Activated CD8-positive, alpha-beta memory T cell treated with anti-CD3 and anti-CD28 coated beads, Interleukin-2, amount 50 U/mL, for 24 hours (primary cell): ENCODE data around the gene ERN1.

ENCODE experiments used
- DNase-seq: peaks from one replicate; pipeline ENCODE4 v3.0.0-alpha.2; 2020; ENCODE audit errors: extremely low read depth

The ERN1 gene

GRCh38 chr17:64059756-64060155 lies 70.2 kb downstream of the ERN1 start:
- no peak for DNase-seq

- no peak for DNase-seq
Measured at GRCh38 chr17:64058621-64059020, 71.3 kb downstream of the ERN1 start.

GRCh38 chr17:64057701-64058263 lies 72.2 kb downstream of the ERN1 start:
- DNase-seq: no peak

DNA sequence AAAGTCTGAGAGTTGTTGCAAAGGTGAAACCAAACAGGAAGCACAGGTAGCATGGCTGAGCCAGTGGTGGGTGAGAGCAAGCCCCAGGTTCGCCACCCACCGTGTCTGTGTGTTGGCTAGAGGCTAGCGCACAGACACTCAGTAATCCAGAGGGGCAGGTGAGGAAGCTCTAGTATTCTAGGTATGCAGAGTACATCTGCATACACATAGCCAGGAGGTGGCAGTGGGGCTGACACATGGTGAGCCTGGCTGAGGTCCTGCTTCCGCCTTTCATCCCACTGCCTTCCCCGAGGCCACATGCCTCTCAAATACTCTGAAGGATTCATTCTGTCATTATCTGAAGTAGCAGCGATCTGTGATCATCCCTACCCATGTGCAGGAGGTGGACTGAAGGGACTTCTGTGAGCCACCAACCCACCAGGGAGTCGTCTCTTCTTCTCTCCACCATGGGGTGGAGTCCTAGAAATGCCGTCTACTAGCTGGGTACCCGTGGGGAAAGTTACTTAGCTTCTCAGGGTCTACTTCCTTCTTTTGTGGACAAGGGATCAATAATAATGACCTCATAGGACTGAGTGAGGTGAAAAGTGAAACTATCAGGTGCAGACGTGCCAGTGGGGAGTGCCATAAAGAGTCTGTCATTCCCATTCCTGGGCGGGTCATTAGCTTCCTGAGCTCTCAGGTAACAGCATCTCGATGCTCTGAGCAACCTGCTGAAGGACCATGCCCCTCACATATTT lies 73.5 kb downstream of the ERN1 start:
- DNase-seq: no peak

- no peak for DNase-seq
Measured at GRCh38 chr17:64055183-64056142, 74.5 kb downstream of the ERN1 start.

- DNase-seq: no peak
Measured at GRCh38 chr17:64054304-64054703, 75.6 kb downstream of the ERN1 start.

GRCh38 chr17:64053101-64053500 lies 76.8 kb downstream of the ERN1 start:
- DNase-seq: no peak

DNA sequence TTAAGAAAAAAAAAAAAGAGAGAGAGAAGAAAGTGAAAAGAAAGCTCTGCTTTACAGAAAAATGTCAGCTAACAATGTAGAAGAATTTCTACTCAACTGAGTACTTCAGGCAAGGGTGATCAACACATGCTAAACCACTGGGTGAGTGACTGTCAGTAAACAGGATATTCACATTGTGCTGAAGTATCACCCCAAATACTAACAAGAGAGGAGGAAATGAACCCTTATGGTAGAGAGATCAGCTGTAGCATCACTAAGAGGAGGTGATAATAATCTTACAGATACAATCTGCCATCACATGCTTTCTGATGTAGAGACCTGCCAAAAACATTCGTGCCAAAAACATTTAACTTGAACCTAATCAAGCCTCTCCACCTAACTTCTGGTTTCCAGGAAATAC lies 78.8 kb downstream of the ERN1 start:
- DNase-seq: no peak

DNA sequence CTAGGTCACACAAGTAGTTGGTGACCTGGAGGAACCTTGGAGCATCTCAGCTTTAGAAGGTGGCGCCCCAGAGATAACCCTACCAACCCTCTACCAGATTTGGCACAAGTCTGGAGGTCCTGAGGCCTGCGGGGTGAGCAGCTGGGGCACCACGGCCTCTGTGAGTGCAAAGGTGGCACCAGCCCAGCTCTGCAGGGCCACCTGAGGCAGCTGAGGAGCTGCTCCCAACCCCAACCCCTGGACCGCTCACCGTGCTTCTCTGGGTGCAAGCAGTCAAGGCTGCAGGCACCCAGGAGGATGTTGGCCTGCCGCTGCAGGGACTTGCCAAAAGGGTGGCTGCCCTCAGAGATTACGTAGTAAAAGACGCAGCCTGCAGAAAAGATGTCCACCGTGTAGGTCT lies 81.1 kb downstream of the ERN1 start:
- DNase-seq: no peak

DNA sequence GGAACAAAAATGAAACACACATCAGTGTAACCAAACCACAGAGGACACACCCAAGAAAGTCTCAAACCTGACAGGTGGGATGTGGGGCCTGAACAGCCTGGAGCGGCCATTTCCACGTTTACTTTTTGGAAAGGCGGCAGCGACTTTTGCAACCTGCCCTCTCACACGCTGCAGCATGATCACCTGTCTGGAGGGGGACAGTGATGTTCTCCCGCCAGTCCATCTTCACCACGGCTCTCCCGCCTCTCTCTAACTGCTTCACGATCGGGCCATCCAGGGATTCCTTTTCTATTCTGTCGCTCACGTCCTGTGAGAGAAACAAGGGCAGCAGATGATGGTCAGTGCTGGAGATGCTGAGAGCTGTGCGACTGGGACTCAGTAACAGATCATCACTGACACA lies 84.8 kb downstream of the ERN1 start:
- DNase-seq: no peak

- DNase-seq: no peak
Measured at GRCh38 chr17:64042700-64043485, 87.1 kb downstream of the ERN1 start.

- no peak for DNase-seq
Measured at GRCh38 chr17:64041912-64042311, 88.0 kb downstream of the ERN1 start.

- no peak for DNase-seq
Measured at GRCh38 chr17:64040206-64040605, 89.7 kb downstream of the ERN1 start.

GRCh38 chr17:64039106-64039400 lies 90.9 kb downstream of the ERN1 start:
- DNase-seq: no peak

- DNase-seq: no peak
Measured at GRCh38 chr17:64038331-64039105, 91.4 kb downstream of the ERN1 start.

DNA sequence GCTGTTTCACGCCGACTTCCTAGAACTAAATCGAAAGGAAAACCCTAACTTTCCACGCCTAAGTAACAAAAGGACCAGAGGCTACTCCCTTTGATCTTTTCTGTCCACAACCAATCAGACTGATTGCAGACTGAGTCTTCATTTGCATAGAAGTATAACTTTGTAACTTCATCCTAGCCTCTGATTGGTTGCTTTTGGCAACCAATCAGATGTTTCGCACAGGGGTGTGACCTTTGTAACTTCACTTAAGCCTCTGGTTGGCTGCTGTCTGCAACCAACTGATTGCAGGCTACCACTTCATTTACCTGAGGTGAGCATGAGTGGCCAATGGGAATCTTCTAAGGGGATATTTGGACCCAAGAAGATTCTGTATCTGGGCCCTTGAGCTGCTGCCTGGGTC lies 92.1 kb downstream of the ERN1 start:
- DNase-seq: no peak

- DNase-seq: no peak
Measured at GRCh38 chr17:64037180-64037579, 92.8 kb downstream of the ERN1 start.

GRCh38 chr17:64036198-64036922 lies 93.6 kb downstream of the ERN1 start:
- DNase-seq: no peak

DNA sequence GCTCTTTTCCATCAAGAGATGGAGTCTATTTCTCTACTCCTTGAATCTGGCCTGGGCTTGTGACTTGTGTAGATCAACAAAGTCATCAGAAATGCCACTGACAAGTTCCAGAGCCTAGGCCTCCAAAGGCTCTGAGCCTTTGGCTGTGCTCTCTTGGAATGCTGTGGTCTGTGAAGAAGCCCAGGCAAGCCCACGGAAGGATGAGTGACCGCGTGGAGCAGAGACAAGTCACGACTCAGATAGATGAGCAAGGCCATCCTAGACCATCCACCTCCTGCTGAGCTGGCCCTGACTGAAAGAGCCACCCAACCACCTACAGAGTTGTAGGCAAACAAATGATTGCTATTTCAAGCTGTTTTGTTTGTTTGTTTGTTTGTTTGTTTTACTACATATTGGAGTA lies 97.9 kb downstream of the ERN1 start:
- no peak for DNase-seq

DNA sequence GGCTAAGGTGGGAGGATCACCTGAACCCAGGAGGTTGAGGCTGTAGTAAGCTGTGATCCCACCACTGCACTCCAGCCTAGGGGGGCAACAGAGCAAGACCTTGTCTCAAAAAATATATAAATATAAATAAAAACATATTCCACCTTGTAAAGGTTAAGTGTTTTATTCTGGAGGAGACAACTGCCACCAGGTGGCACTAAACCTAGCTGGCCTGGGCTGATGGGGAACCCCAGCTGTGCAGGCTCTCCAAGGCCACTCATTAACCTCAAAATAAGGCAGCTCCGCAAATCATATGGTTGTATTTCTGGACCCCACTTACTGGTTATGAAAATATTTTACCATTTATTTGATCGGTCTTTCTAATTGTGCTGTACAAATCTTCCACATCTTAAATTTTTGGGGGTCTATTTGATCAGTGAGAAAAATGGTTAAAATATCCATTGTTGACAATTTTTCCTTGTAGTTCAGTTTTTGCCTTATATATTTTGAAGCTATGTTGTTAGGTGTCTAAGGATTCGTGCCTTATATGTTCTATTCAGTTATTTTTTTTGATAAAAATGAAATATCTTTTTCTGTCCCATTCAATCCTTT lies 101.0 kb downstream of the ERN1 start:
- DNase-seq: peak; percentile 54
